Stimulated activated CD8-positive, alpha-beta memory T cell treated with anti-CD3 and anti-CD28 coated beads, Interleukin-7, amount 100 ng/mL, for 24 hours (primary cell): Measurements from ENCODE around the gene TSPEAR.

Source experiments
- DNase-seq: peaks from one replicate; pipeline ENCODE4 v3.0.0-alpha.2; 2020; ENCODE audit warnings: low read depth

The TSPEAR gene

GRCh38 chr21:44711327-44712202 lies at the start of gene TSPEAR:
Gene TSPEAR (minus strand): TSS chr21:44711572. CDS start chr21:44711514, 58 bp downstream.
- no peak for DNase-seq

- no peak for DNase-seq
Measured at GRCh38 chr21:44760376-44760775, 49.0 kb upstream of the TSPEAR start.

GRCh38 chr21:44759628-44760285 lies 48.4 kb upstream of the TSPEAR start:
- no peak for DNase-seq

GRCh38 chr21:44758781-44759627 lies 47.6 kb upstream of the TSPEAR start:
- no peak for DNase-seq

- no peak for DNase-seq
Measured at GRCh38 chr21:44758141-44758561, 46.8 kb upstream of the TSPEAR start.

- DNase-seq, result no peak
Measured at GRCh38 chr21:44757731-44758130, 46.4 kb upstream of the TSPEAR start.

GRCh38 chr21:44756423-44757185 lies 45.2 kb upstream of the TSPEAR start:
- no peak for DNase-seq

- DNase-seq, result no peak
Measured at GRCh38 chr21:44755227-44755626, 43.9 kb upstream of the TSPEAR start.

GRCh38 chr21:44753357-44753756 lies 42.0 kb upstream of the TSPEAR start:
- no peak for DNase-seq

GRCh38 chr21:44752671-44753235 lies 41.4 kb upstream of the TSPEAR start:
- no peak for DNase-seq

GRCh38 chr21:44751799-44752636 lies 40.6 kb upstream of the TSPEAR start:
- DNase-seq, result no peak

GRCh38 chr21:44751186-44751798 lies 39.9 kb upstream of the TSPEAR start:
- DNase-seq, result no peak

- no peak for DNase-seq
Measured at GRCh38 chr21:44750675-44751025, 39.3 kb upstream of the TSPEAR start.

GRCh38 chr21:44749759-44750674 lies 38.6 kb upstream of the TSPEAR start:
- no peak for DNase-seq

GRCh38 chr21:44749116-44749758 lies 37.9 kb upstream of the TSPEAR start:
- no peak for DNase-seq

GRCh38 chr21:44748621-44749020 lies 37.2 kb upstream of the TSPEAR start:
- DNase-seq, result no peak

- DNase-seq, result no peak
Measured at GRCh38 chr21:44742418-44743153, 31.2 kb upstream of the TSPEAR start.

GRCh38 chr21:44741921-44742320 lies 30.5 kb upstream of the TSPEAR start:
- DNase-seq, result no peak
